ENCODE measurements around the gene RHOXF2.
"Not testable (repeated sequence)": the region's sequence is repeated elsewhere in the genome, so short reads cannot be mapped to it uniquely, and the experiment has no call there.

The RHOXF2 gene

DNA sequence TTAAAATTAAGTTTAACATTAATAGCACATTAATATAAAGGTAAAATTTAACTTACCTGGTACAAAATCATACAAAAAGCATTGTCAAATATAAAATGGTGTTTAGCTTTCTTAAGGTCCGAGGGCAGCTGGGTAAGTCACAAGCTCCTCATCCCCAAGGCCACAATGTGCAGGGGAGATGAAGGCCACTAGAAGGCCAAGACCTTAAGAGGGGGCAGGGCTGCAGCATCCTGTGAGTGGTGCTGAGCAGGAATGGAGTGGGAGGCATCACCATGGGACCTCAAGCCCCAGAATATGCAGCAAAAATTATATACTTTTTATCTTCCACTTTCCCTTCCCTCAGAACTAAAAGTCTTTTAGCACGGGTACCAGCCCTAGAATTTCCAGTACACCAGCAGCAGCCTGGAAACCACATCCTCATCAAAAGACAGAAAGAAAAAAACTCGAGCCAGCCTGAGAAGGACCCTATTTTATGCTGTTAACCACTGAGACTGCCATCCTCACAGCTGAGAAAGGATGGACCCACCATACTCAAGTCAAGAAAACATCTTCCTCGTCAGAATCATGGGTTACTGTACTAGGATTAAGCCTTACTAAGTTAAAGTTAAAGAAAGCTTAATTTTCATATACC lies 13.0 kb upstream of the RHOXF2 start:
- in situ Hi-C loops (cut with HindIII; ENCODE audit: low pct_unique_long_range_greater_than_20kb, low sequenced_read_pairs) = no loop called here
- DNase-seq (ENCODE audit: low read depth in 1 of 2, low spot score in 1 of 2) = no peak
- no peak for TF ChIP-seq JUND (IDR thresholded peaks at IDR 0.05; ENCODE audit: low read depth)

- DNase-seq (ENCODE audit: low read depth in 1 of 2, low spot score in 1 of 2); in situ Hi-C loops (cut with HindIII; ENCODE audit: low pct_unique_long_range_greater_than_20kb, low sequenced_read_pairs): not testable (repeated sequence)
These were observed 12.1 kb upstream of the RHOXF2 start for GRCh38 chrX:120146323-120146722.

GRCh38 chrX:120147537-120147936 lies 10.9 kb upstream of the RHOXF2 start:
- DNase-seq (ENCODE audit: low read depth in 1 of 2, low spot score in 1 of 2) = no peak
- TF ChIP-seq JUND (IDR thresholded peaks at IDR 0.05; ENCODE audit: low read depth) = no peak
- in situ Hi-C loops (cut with HindIII; ENCODE audit: low pct_unique_long_range_greater_than_20kb, low sequenced_read_pairs) = no loop called here

DNA sequence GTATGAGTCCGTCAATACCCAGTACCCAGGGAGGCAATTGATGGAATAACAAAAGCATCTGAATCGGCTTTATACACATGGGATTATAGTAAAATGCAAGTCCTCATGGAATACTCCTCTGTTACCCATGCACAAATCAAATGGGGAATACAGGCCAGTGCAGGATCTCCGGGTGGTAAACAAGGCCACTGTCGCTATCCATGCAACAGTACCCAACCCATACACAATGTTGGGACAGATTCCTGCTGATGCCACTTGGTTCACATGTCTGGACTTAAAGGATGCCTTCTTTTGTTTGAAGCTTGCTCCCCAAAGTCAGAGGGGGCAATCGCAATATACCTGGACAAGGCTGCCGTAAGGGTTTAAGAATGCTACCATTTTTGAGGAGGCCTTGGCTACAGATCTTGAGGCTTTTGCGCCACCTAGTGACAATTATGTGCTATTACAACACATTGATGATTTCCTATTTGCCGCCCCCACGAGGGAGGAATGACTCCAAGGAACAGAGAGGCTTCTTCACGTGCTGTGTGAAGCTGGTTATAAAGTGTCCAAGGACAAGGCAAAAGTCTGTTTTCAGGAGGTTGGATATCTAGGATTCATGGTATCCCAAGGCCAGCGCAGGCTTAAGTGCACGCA lies 8.2 kb upstream of the RHOXF2 start:
- in situ Hi-C loops (cut with HindIII; ENCODE audit: low pct_unique_long_range_greater_than_20kb, low sequenced_read_pairs); DNase-seq (ENCODE audit: low read depth in 1 of 2, low spot score in 1 of 2): not testable (repeated sequence)

DNA sequence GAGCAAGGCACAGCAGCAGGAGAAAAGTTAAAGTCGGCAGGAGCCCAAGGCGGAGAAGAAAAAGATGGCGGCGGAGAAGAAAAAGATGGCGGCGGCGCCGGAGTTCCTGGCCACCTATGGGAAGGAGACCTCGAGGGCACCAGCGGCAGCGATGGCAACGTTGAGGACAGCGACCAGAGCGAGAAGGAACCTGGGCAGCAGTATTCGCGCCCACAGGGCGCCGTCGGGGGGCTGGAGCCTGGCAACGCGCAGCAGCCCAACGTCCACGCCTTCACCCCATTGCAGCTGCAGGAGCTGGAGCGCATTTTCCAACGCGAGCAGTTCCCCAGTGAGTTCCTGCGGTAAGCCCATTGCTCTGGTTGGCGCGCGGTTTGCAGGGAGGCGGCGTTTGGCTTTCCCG lies 673 bp downstream of the RHOXF2 start:
- in situ Hi-C loops (cut with HindIII; ENCODE audit: low pct_unique_long_range_greater_than_20kb, low sequenced_read_pairs); DNase-seq (ENCODE audit: low read depth in 1 of 2, low spot score in 1 of 2): not testable (repeated sequence)

DNA sequence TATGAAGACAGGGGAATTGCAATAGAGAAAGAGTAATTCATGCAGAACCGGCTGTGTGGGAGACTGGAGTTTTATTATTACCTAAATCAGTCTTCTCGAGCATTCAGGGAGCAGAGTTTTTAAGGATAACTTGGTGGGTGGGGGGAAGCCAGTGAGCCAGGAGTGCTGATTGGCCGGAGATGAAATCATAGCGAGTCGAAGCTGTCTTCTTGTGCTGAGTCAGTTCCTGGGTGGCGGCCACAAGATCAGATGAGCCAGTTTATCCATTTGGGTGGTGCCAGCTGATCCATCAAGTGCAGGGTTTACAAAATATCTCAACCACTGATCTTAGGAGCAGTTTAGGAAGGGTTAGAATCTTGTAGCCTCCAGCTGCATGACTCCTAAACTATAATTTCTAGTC lies 34.8 kb downstream of the RHOXF2 start:
- in situ Hi-C loops (cut with HindIII; ENCODE audit: low pct_unique_long_range_greater_than_20kb, low sequenced_read_pairs); DNase-seq (ENCODE audit: low read depth in 1 of 2, low spot score in 1 of 2): not testable (repeated sequence)

GRCh38 chrX:120193720-120194119 lies 35.3 kb downstream of the RHOXF2 start:
- DNase-seq (ENCODE audit: low read depth in 1 of 2, low spot score in 1 of 2); in situ Hi-C loops (cut with HindIII; ENCODE audit: low pct_unique_long_range_greater_than_20kb, low sequenced_read_pairs): not testable (repeated sequence)

DNA sequence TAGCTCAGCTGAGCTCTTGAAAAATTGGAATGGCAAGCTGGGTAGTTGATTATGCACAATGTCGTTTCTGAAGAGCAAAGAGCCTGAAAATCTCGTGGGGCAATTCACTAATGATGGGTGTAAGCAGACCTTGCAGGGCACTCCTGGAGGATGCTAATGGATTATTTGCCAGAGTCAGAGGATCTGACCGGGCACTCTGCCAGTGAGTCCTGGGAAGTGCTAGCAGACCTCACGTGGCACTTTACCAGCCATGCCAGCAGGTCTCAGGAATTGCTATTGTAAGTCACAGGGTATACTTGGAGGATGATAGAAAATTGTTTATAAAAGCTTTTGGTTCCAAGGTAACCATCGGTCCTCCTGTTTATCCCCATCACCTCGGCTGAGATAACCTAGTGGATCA lies 37.4 kb downstream of the RHOXF2 start:
- in situ Hi-C loops (cut with HindIII; ENCODE audit: low pct_unique_long_range_greater_than_20kb, low sequenced_read_pairs); DNase-seq (ENCODE audit: low read depth in 1 of 2, low spot score in 1 of 2): not testable (repeated sequence)

- not testable (repeated sequence) for DNase-seq (ENCODE audit: low read depth in 1 of 2, low spot score in 1 of 2)
These were observed 38.3 kb downstream of the RHOXF2 start for GRCh38 chrX:120196626-120197283.

GRCh38 chrX:120200851-120201250 lies 42.4 kb downstream of the RHOXF2 start:
- no peak for TF ChIP-seq JUND (IDR thresholded peaks at IDR 0.05; ENCODE audit: low read depth)
- DNase-seq (ENCODE audit: low read depth in 1 of 2, low spot score in 1 of 2) = no peak
- in situ Hi-C loops (cut with HindIII; ENCODE audit: low pct_unique_long_range_greater_than_20kb, low sequenced_read_pairs) = no loop called here

More at GRCh38 chrX:120196626-120197283, 38.3 kb downstream of the RHOXF2 start:
- in situ Hi-C loops (cut with HindIII; ENCODE audit: low pct_unique_long_range_greater_than_20kb, low sequenced_read_pairs) = not testable (repeated sequence)

DNA sequence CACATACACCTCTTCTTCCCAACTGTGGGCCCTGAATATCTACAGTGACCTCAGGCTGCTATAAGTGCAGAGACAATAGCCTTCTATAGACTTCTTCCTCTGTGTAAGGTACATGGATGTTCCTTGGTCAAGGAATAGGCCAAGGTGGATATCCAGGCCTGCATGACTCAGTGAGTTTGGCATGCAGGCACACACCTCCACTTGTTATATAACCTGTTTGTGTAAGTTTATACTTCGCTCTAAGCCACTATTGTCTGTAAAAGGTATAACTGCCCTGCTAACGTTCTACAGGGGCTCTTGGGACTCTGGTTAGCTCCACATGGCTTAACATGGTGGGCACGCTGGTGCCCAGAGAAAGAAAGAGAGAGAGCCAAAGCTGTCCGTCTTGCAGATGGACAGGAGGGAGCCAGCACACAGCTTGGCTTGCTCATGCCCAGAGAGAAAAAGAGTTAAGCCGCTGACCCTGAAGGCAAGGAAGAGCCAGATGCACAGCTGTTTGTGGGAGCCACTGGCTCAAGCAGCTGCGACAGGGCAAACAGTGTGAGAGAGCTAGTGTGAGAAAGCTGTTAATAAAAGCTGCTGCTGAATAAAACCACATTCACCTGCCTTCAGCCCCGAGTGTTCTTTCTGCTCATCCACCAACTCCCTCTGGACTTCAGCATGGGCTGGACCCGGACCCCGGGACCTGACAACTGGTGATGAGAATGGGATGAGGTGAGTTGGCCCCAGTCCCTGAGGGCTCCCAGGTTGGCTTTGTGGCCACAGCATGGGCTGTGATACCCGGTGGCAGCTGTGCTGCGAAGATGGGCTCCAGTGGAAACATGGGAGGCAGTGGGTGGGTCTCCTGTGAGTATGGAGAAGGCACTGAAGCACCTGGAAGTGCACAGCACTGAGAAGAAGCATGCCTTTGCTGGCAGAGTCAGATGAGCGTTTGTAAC lies 47.7 kb downstream of the RHOXF2 start:
- DNase-seq (ENCODE audit: low read depth in 1 of 2, low spot score in 1 of 2) = no peak
- in situ Hi-C loops (cut with HindIII; ENCODE audit: low pct_unique_long_range_greater_than_20kb, low sequenced_read_pairs) = no loop called here
- TF ChIP-seq JUND (IDR thresholded peaks at IDR 0.05; ENCODE audit: low read depth) = no peak

GRCh38 chrX:120207009-120207605 lies 48.7 kb downstream of the RHOXF2 start:
- peak in 1 of 2 experiments; percentile 6 for DNase-seq (ENCODE audit: low read depth in 1 of 2, low spot score in 1 of 2)
- in situ Hi-C loops (cut with HindIII; ENCODE audit: low pct_unique_long_range_greater_than_20kb, low sequenced_read_pairs) = no loop called here
- TF ChIP-seq JUND (IDR thresholded peaks at IDR 0.05; ENCODE audit: low read depth) = no peak
